Gastroesophageal sphincter (tissue), 3 donors: ENCODE results near the gene SNED1.

Experiments
- CTCF ChIP-seq, 4 experiments: fragments of 200-600 bp in 2 of 4; fragments of 450-650 bp in 2 of 4; sonication (generic) in 1 of 4; IDR thresholded peaks; one replicate each; pipeline ENCODE4 v1.5.1; 2017 to 2019; ENCODE audit warnings: antibody characterized with exemption in 4 of 4, mild to moderate bottlenecking in 2 of 4, moderate library complexity in 2 of 4
- EP300 ChIP-seq: sonication (generic); formaldehyde crosslinking; IDR thresholded peaks from one replicate; pipeline ENCODE4 v1.6.1; 2017; ENCODE audit warnings: antibody characterized with exemption, mild to moderate bottlenecking
- POLR2A ChIP-seq, 2 donors: fragments of 450-650 bp; IDR thresholded peaks; one replicate each; pipeline ENCODE4 v1.6.1; 2017; ENCODE audit warnings: antibody characterized with exemption in 2 of 2, mild to moderate bottlenecking in 2 of 2, moderate library complexity in 1 of 2
- POLR2AphosphoS5 ChIP-seq: sonication (generic); formaldehyde crosslinking; IDR thresholded peaks from one replicate; pipeline ENCODE4 v1.6.1; 2017; ENCODE audit warnings: antibody characterized with exemption

DNA sequence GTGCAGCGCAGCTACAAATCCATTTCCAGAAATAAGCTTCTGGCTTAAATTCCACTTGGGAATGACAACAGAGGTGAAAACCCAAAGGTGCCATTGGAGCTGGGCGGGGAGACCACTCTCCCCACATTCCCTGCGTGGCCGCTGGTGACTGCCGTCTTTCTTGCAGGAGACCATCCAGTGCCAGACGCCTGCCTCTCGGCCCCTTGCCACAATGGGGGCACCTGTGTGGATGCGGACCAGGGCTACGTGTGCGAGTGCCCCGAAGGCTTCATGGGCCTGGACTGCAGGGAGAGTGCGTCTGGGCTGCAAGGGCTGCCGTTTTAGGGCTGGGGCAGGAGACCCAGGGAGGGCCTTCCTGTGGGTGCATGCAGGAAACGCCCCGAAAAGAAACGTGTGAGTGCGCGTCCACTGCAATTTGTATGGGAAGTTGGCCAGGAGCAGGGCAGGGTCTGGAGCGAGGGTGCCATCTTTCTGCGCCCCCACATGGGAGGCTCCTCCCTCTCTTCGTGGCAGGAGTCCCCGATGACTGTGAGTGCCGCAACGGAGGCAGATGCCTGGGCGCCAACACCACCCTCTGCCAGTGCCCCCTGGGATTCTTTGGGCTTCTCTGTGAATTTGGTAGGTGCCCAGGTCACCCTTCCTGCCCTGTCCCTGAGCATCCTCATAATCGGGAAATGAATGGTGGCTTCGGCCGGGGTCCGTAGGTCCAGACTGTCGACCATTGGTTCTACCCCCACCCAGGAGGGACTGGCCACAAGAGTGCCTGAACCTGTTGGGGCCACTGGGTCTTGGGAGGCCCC lies 49.9 kb downstream of the SNED1 start:
- TF ChIP-seq CTCF (IDR thresholded peaks at IDR 0.05) (no peak), POLR2AphosphoS5 (no peak), EP300 (no peak), POLR2A (IDR thresholded peaks at IDR 0.05) (no peak)
